HepG2 (cell line): Measurements from ENCODE around the gene SERPINE3. TPM values are rescaled to one million over a fixed set of nuclear protein-coding genes. Genes with fewer than 3 reads are reported as not detected.

ENCODE experiments used
- ATAC-seq: fragments of 200-7000 bp; cut with Tn5 transposase; 3 replicates; pipeline ENCODE4 v1.9.1; 2020; ENCODE audit warnings: mild to moderate bottlenecking, moderate library complexity
- BruUV-seq: library from RNA; stranded (reverse); fragments of 400-500 nt; replicated peaks from 2 replicates; lab custom pipeline; 2021; lab: Mats Ljungman, UMichigan
- CTCF ChIA-PET: fragments of 300-600 bp; formaldehyde crosslinking; extraction: SDS; loops from one replicate; lab custom pipeline; 2021; ENCODE audit warnings: low total read pairs, inconsistent platforms, low intra/inter-chr PET ratio; lab: Yijun Ruan, JAX
- POLR2A ChIA-PET: fragments of 350-600 bp; sonication (Branson Sonifier 250); formaldehyde crosslinking; loops from one replicate; lab custom pipeline; 2020; ENCODE audit warnings: antibody characterized with exemption, inconsistent platforms; lab: Yijun Ruan, JAX
- DNase-seq: peaks from one replicate; pipeline ENCODE4 v3.0.0-alpha.2; 2015; ENCODE audit warnings: low spot score
- FAIRE-seq: peaks from 3 replicates; lab custom pipeline; 2011; peaks lifted over from hg19 to GRCh38; lab: Jason Lieb, UNC
- H2AFZ ChIP-seq: one replicate; pipeline ENCODE4 v1.6.1; 2011; ENCODE audit warnings: low read length, inconsistent platforms
- H3K27ac ChIP-seq: fragments of 300-600 bp; 3 replicates; pipeline ENCODE4 v1.8.0; 2011; ENCODE audit warnings: mixed run types, mild to moderate bottlenecking, mixed read lengths, low read length, inconsistent platforms; ENCODE audit not compliant: insufficient read depth; ENCODE audit errors: extremely low read length
- H3K27me3 ChIP-seq, 2 experiments: fragments of 200-600 bp in 1 of 2; 2 replicates in 1 of 2; 3 replicates in 1 of 2; pipeline versions ENCODE4 v1.6.0 to v1.8.0; 2011; ENCODE audit warnings: low read length in 2 of 2, mild to moderate bottlenecking in 2 of 2, moderate library complexity in 2 of 2, inconsistent platforms in 1 of 2; ENCODE audit not compliant: insufficient read depth in 2 of 2, control insufficient read depth in 1 of 2
- H3K36me3 ChIP-seq, 2 experiments: fragments of 200-600 bp in 1 of 2; replicated peaks in 1 of 2; 2 replicates in 1 of 2; 3 replicates in 1 of 2; pipeline versions ENCODE4 v1.5.1 to v1.8.0; 2011; ENCODE audit warnings: low read length in 2 of 2, inconsistent platforms in 1 of 2; ENCODE audit not compliant: insufficient read depth in 2 of 2, control insufficient read depth in 1 of 2
- H3K4me1 ChIP-seq: 2 replicates; pipeline ENCODE4 v1.5.1; 2012; ENCODE audit warnings: low read length, inconsistent platforms; ENCODE audit not compliant: insufficient read depth
- H3K4me2 ChIP-seq: 2 replicates; pipeline ENCODE4 v1.6.0; 2011; ENCODE audit warnings: low read depth, low read length, inconsistent platforms
- H3K4me3 ChIP-seq, 3 experiments: fragments of 200-600 bp in 1 of 3; sonication (generic), shearing (Covaris generic) in 1 of 3; replicated peaks in 1 of 3; 2 replicates each; pipeline ENCODE4 v1.5.1; 2011 to 2016; ENCODE audit warnings: low read length in 3 of 3, inconsistent platforms in 2 of 3, low read depth in 2 of 3, mild to moderate bottlenecking in 2 of 3, control low read depth in 1 of 3, mixed read lengths in 1 of 3; ENCODE audit not compliant: insufficient read depth in 1 of 3
- H3K79me2 ChIP-seq: one replicate; pipeline ENCODE4 v1.6.1; 2011; ENCODE audit warnings: low read length, inconsistent platforms; ENCODE audit not compliant: insufficient read depth
- H3K9ac ChIP-seq: 2 replicates; pipeline ENCODE4 v1.6.0; 2011; ENCODE audit warnings: mild to moderate bottlenecking, low read depth, low read length, inconsistent platforms; ENCODE audit not compliant: insufficient read depth
- H3K9me3 ChIP-seq: 2 replicates; pipeline ENCODE4 v1.5.1; 2012; ENCODE audit warnings: mild to moderate bottlenecking, low read length
- H4K20me1 ChIP-seq: 2 replicates; pipeline ENCODE4 v1.6.0; 2011; ENCODE audit warnings: inconsistent platforms, mild to moderate bottlenecking, low read length, moderate library complexity; ENCODE audit not compliant: insufficient read depth
- ATM ChIP-seq: fragments of 450-650 bp; IDR thresholded peaks from 2 replicates; pipeline ENCODE4 v1.7.1; 2017; ENCODE audit warnings: mild to moderate bottlenecking, borderline replicate concordance
- FOXA3 ChIP-seq: IDR thresholded peaks from 2 replicates; pipeline ENCODE4 v1.6.1; 2016; ENCODE audit warnings: missing genetic modification reagents, missing compliant biosample characterization
- FOXP1 ChIP-seq, 2 experiments: fragments of 450-650 bp in 1 of 2; IDR thresholded peaks; 2 replicates each; pipeline ENCODE4 v1.6.1; 2017 to 2018; ENCODE audit warnings: antibody characterized with exemption in 1 of 2
- HMG20A ChIP-seq: IDR thresholded peaks from 2 replicates; pipeline ENCODE4 v1.6.1; 2016; ENCODE audit warnings: borderline replicate concordance
- HNF4A ChIP-seq: sonication (generic); formaldehyde crosslinking; IDR thresholded peaks from 2 replicates; pipeline ENCODE4 v1.4.0; 2020; ENCODE audit warnings: missing genetic modification reagents
- POGZ ChIP-seq: sonication (generic); formaldehyde crosslinking; IDR thresholded peaks from 2 replicates; pipeline ENCODE4 v1.4.0; 2020; ENCODE audit warnings: mild to moderate bottlenecking, missing genetic modification reagents
- PTBP1 ChIP-seq: fragments of 200-400 bp; formaldehyde crosslinking; IDR thresholded peaks from 2 replicates; pipeline ENCODE4 v1.6.1; 2018; ENCODE audit warnings: low read length, low read depth; ENCODE audit not compliant: poor library complexity, severe bottlenecking
- SOX13 ChIP-seq, 3 experiments: fragments of 450-650 bp in 1 of 3; sonication (generic) in 1 of 3; formaldehyde crosslinking in 1 of 3; IDR thresholded peaks in 2 of 3; conservative IDR thresholded peaks in 1 of 3; 2 replicates each; pipeline versions ENCODE4 v1.5.0 to v1.6.1; 2016 to 2020; ENCODE audit warnings: antibody characterized with exemption in 1 of 3, mild to moderate bottlenecking in 1 of 3, missing compliant biosample characterization in 1 of 3, missing genetic modification reagents in 1 of 3, moderate library complexity in 1 of 3
- SRSF1 ChIP-seq: fragments of 200-400 bp; formaldehyde crosslinking; optimal IDR thresholded peaks from 2 replicates; pipeline ENCODE3; 2017; ENCODE audit warnings: mild to moderate bottlenecking, low read depth, low read length, moderate library complexity
- U2AF2 ChIP-seq: fragments of 200-400 bp; formaldehyde crosslinking; IDR thresholded peaks from 2 replicates; pipeline ENCODE4 v1.6.1; 2017; ENCODE audit warnings: low read depth, mild to moderate bottlenecking, low read length
- ZFP36L2 ChIP-seq: sonication (generic); formaldehyde crosslinking; IDR thresholded peaks from 2 replicates; pipeline ENCODE4 v1.4.0; 2020; ENCODE audit warnings: missing genetic modification reagents
- ZMYM4 ChIP-seq: sonication (generic); formaldehyde crosslinking; IDR thresholded peaks from 2 replicates; pipeline ENCODE4 v1.8.1; 2023; ENCODE audit warnings: mild to moderate bottlenecking, missing genetic modification reagents
- ZNF446 ChIP-seq: sonication (generic); formaldehyde crosslinking; IDR thresholded peaks from 2 replicates; pipeline ENCODE4 v1.5.0; 2020; ENCODE audit warnings: mild to moderate bottlenecking, missing genetic modification reagents
- ZNF761 ChIP-seq: sonication (generic); formaldehyde crosslinking; conservative IDR thresholded peaks from 2 replicates; pipeline ENCODE4 v1.4.0; 2020; ENCODE audit warnings: mild to moderate bottlenecking, missing genetic modification reagents
- ZNF773 ChIP-seq: sonication (generic); formaldehyde crosslinking; IDR thresholded peaks from 2 replicates; pipeline ENCODE4 v1.4.0; 2020; ENCODE audit warnings: missing genetic modification reagents, borderline replicate concordance
- ZSCAN31 ChIP-seq: sonication (generic); formaldehyde crosslinking; IDR thresholded peaks from 2 replicates; pipeline ENCODE4 v1.5.0; 2020; ENCODE audit warnings: low read depth, mild to moderate bottlenecking, missing genetic modification reagents
- WGBS: methylation state at CpG from one replicate; pipeline ENCODE4 v1.1.6; 2017; ENCODE audit warnings: low lambda C conversion rate; 5-methylcytosine and 5-hydroxymethylcytosine counted together
- in situ Hi-C: cut with HindIII; loops from 2 replicates; pipeline ENCODE4 v1.10.0; 2017; ENCODE audit warnings: low pct_unique_long_range_greater_than_20kb; ENCODE audit not compliant: extremely low pct_ligation_motif_present
- intact Hi-C: fragments of 100-400 bp; cut with micrococcal nuclease; formaldehyde crosslinking; loops from one replicate; pipeline ENCODE4 v1.10.0; 2022; ENCODE audit not compliant: unreplicated experiment
- polyA plus RNA-seq, 8 experiments: library from polyadenylated mRNA; depleted of rRNA in 3 of 8; stranded (reverse) in 7 of 8; unstranded in 1 of 8; fragments of >200 nt; fragmentation: Illumina TruSeq in 4 of 8; extraction: Trizol in 4 of 8; gene quantifications; 2 replicates each; pipeline versions ENCODE4 v1.2.1 to v1.2.3, GENCODE V29; 2011 to 2016; ENCODE audit warnings: low read depth in 4 of 8, missing spikeins in 1 of 8, mixed read lengths in 1 of 8; ENCODE audit not compliant: insufficient read depth in 1 of 8
- total RNA-seq, 5 experiments: library from RNA; depleted of rRNA; stranded (reverse); fragments of >200 nt; fragmentation: Illumina TruSeq; extraction: Trizol; gene quantifications; 2 replicates each; pipeline ENCODE4 v1.2.3, GENCODE V29; 2016; ENCODE audit warnings: low read depth in 1 of 5
- TF ChIP-seq, protein P1 (sequence below): IDR thresholded peaks from 2 replicates; pipeline ENCODE4 v1.4.0; 2020; ENCODE audit warnings: mild to moderate bottlenecking, missing genetic modification reagents
- TF ChIP-seq, protein P2 (sequence below): sonication (generic); formaldehyde crosslinking; IDR thresholded peaks from 2 replicates; pipeline ENCODE4 v1.4.0; 2020; ENCODE audit warnings: missing genetic modification reagents
- TF ChIP-seq, protein P3 (sequence below): sonication (generic); formaldehyde crosslinking; IDR thresholded peaks from 2 replicates; pipeline ENCODE4 v1.4.0; 2020; ENCODE audit warnings: low read depth, mild to moderate bottlenecking, missing genetic modification reagents

The SERPINE3 gene
- total and polyA plus RNA-seq, 2 of the 13 experiments (the other 11 are each of a cell fraction or from before 2014, with no cell fraction given) = not detected

DNA sequence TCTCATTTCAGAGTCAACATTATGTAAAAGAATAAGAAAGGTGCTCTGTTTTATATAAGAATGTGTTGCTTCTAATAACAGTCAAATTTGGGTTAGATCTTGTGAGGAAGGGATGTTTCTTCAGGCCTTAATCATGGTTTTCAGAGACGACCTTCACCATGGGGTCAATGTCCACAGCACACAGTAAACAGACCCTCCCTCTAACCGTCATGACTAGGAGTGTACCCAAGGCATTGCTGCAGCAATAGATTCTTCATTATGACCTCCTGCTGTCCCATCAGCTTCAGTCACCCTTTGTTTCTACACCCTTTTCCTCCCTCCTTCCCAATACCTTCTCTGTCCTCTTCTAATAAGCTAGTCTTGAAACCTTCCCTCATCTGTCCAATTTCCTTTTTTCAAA lies 15.7 kb downstream of the SERPINE3 start:
- WGBS = 3% methylated on average over 2 of the region's 2 CpGs
- in situ Hi-C loops (no loop called here), intact Hi-C loops (no loop called here)
- ChIA-PET CTCF (no interaction called here), POLR2A (no interaction called here)
- Histone ChIP-seq H3K27me3 (no peaks in the 10 kb centered on the region), H2AFZ (no peak overlapping the region), H3K4me3 (no peak overlapping the region), H3K27ac (no peak overlapping the region), H3K9me3 (no peaks in the 10 kb centered on the region), H3K4me2 (peak overlapping the region; percentile 4; the same call in 1 of the 2 replicates), H3K9ac (no peak overlapping the region), H3K79me2 (no peaks in the 10 kb centered on the region), H4K20me1 (no peaks in the 10 kb centered on the region), H3K36me3 (no peaks in the 10 kb centered on the region), H3K4me1 (peaks cover 22% of the 10 kb centered on the region)
- FAIRE-seq (no peak), ATAC-seq (peak; percentile 73), DNase-seq (peak; percentile 37)
- no TSS peak for BruUV-seq
- TF ChIP-seq SRSF1 (no peak), PTBP1 (no peak), FOXA3 (CRISPR knock-in tag) (peak; percentile 53; the same call in 1 of the 2 replicates), ZNF446 (CRISPR knock-in tag) (no peak), ZSCAN31 (CRISPR knock-in tag) (no peak), SOX13 (IDR thresholded peaks at IDR 0.05) (no peak), SOX13 (CRISPR knock-in tag; conservative IDR thresholded peaks at IDR 0.05 in 1 of 2, IDR thresholded peaks at IDR 0.05 in 1 of 2) (0 out of 4 replicates have a peak, but pooled peaks of 1 of the 2 experiments have one; percentile 26), ZMYM4 (CRISPR knock-in tag) (peak; percentile 60; the same call in 1 of the 2 replicates), POGZ (0 out of 2 replicates have a peak, but pooled peaks have one; percentile 36), ZFP36L2 (CRISPR knock-in tag) (no peak), FOXP1 (IDR thresholded peaks at IDR 0.05) (no peak), FOXP1 (CRISPR knock-in tag; IDR thresholded peaks at IDR 0.05) (0 out of 2 replicates have a peak, but pooled peaks have one; percentile 18), U2AF2 (no peak), ZNF761 (CRISPR knock-in tag) (no peak), HNF4A (CRISPR knock-in tag) (peak; percentile 72), ZNF773 (CRISPR knock-in tag) (no peak), ATM (no peak), HMG20A (CRISPR knock-in tag) (0 out of 2 replicates have a peak, but pooled peaks have one; percentile 25)
- TF ChIP-seq, protein P1, sequence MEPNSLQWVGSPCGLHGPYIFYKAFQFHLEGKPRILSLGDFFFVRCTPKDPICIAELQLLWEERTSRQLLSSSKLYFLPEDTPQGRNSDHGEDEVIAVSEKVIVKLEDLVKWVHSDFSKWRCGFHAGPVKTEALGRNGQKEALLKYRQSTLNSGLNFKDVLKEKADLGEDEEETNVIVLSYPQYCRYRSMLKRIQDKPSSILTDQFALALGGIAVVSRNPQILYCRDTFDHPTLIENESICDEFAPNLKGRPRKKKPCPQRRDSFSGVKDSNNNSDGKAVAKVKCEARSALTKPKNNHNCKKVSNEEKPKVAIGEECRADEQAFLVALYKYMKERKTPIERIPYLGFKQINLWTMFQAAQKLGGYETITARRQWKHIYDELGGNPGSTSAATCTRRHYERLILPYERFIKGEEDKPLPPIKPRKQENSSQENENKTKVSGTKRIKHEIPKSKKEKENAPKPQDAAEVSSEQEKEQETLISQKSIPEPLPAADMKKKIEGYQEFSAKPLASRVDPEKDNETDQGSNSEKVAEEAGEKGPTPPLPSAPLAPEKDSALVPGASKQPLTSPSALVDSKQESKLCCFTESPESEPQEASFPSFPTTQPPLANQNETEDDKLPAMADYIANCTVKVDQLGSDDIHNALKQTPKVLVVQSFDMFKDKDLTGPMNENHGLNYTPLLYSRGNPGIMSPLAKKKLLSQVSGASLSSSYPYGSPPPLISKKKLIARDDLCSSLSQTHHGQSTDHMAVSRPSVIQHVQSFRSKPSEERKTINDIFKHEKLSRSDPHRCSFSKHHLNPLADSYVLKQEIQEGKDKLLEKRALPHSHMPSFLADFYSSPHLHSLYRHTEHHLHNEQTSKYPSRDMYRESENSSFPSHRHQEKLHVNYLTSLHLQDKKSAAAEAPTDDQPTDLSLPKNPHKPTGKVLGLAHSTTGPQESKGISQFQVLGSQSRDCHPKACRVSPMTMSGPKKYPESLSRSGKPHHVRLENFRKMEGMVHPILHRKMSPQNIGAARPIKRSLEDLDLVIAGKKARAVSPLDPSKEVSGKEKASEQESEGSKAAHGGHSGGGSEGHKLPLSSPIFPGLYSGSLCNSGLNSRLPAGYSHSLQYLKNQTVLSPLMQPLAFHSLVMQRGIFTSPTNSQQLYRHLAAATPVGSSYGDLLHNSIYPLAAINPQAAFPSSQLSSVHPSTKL (CRISPR knock-in tag) = peak; percentile 40; the same call in 1 of the 2 replicates
- TF ChIP-seq, protein P2, sequence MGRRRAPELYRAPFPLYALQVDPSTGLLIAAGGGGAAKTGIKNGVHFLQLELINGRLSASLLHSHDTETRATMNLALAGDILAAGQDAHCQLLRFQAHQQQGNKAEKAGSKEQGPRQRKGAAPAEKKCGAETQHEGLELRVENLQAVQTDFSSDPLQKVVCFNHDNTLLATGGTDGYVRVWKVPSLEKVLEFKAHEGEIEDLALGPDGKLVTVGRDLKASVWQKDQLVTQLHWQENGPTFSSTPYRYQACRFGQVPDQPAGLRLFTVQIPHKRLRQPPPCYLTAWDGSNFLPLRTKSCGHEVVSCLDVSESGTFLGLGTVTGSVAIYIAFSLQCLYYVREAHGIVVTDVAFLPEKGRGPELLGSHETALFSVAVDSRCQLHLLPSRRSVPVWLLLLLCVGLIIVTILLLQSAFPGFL (CRISPR knock-in tag) = no peak
- TF ChIP-seq, protein P3, sequence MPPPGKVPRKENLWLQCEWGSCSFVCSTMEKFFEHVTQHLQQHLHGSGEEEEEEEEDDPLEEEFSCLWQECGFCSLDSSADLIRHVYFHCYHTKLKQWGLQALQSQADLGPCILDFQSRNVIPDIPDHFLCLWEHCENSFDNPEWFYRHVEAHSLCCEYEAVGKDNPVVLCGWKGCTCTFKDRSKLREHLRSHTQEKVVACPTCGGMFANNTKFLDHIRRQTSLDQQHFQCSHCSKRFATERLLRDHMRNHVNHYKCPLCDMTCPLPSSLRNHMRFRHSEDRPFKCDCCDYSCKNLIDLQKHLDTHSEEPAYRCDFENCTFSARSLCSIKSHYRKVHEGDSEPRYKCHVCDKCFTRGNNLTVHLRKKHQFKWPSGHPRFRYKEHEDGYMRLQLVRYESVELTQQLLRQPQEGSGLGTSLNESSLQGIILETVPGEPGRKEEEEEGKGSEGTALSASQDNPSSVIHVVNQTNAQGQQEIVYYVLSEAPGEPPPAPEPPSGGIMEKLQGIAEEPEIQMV (CRISPR knock-in tag) = no peak
